8988T (cell line): ENCODE measurements around the gene NGEF.
"Not testable (repeated sequence)": the region's sequence is repeated elsewhere in the genome, so short reads cannot be mapped to it uniquely, and the experiment has no call there.

Experiments
- DNase-seq: peaks from one replicate; pipeline ENCODE4 v3.0.0; 2011

NGEF gene

GRCh38 chr2:233020454-233020853, 7.4 kb upstream of the NGEF start:
- DNase-seq = no peak

DNA sequence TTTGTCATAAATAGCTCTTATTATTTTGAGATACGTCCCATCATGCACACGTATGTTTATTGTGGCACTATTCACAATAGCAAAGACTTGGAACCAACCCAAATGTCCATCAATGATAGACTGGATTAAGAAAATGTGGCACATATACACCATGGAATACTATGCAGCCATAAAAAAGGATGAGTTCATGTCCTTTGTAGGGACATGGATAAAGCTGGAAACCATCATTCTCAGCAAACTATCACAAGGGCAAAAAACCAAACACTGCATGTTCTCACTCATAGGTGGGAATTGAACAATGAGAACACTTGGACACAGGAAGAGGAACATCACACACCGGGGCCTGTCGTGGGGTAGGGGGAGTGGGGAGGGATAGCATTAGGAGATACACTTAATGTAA, 6.6 kb upstream of the NGEF start:
- not testable (repeated sequence) for DNase-seq

- no peak for DNase-seq
Measured at GRCh38 chr2:233017947-233018346, 4.9 kb upstream of the NGEF start.

- DNase-seq = no peak
Measured at GRCh38 chr2:233015019-233015645, 2.1 kb upstream of the NGEF start.

- DNase-seq = no peak
Measured at GRCh38 chr2:233013650-233014049, 594 bp upstream of the NGEF start.

GRCh38 chr2:233012301-233012971, 620 bp downstream of the NGEF start:
- DNase-seq = no peak

DNA sequence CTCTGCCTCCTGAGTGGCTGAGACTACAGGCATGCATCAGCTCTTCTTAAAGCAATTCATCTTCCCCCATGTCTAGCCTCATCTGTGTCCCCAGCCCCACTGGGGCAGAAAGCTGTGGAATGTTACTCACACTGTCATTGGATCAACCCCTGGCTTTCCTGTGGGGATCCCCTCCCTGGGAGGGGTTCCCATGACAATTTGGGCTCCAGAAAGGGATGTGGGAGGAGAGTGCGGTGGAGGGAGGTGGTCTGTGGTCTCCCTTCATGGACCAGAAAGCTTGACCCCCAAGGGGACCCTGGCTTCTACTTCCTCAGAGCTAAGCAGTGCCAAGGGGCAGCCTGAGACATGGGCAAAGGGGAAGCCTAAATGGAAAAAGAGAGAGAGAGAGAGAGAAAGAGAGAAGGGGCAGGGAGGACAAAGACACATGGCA, 1.3 kb downstream of the NGEF start:
- no peak for DNase-seq

GRCh38 chr2:233011268-233011650, 1.8 kb downstream of the NGEF start:
- DNase-seq = no peak

DNA sequence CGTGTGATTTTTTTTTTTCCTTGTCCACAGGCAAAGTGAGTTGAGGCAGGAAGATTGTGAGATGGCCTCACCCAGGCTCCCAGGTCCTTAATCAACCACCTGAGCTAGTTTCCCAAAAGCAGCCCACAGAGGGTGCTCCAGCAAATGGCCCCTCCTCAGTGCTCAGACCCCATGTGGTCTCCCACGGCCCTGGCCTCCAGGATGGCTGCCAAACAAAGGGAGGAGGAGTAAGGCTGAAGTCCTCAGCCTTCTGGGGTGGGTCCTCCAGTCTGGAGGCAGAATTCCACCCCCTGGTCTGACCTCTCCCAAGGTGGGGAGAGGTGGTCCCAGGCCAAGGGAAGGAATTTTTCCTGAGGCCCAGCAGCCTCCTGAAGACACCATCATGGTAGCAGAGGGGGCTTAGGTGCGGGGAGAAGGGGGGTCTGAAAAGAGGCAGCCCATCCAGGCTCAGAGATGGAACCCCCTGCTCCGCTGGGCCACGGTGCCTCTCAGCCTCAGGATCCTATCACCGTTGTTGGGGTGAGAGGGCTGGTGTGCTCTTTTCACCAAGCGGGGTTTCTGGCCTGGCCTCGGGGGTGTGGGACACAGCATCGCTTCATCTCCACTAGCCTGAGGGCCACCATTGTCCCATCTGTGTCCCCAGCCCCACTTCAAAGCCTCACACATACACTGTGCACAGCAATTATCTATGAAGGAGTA, 2.3 kb downstream of the NGEF start:
- DNase-seq = no peak

- DNase-seq = no peak
Measured at GRCh38 chr2:233009661-233010060, 3.4 kb downstream of the NGEF start.

DNA sequence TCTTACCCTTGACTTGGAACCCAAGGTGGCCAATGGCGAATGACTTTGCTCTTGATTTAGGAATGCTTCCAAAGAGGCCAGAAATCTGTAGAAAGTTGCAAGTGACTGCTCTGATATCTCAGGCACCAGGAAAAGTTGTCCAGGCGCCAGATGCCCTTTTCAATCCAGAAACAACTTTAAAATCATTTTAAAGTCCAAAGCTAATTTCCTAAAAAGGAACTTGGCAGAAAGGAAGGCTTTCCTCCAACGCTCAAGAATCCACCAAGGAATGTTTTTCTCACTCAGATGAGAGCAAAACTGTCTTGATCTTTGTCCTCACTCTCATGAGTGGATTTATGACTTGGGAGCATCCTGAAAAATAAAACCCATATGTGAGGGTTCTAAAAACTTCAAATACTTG, 5.3 kb downstream of the NGEF start:
- DNase-seq = no peak

DNA sequence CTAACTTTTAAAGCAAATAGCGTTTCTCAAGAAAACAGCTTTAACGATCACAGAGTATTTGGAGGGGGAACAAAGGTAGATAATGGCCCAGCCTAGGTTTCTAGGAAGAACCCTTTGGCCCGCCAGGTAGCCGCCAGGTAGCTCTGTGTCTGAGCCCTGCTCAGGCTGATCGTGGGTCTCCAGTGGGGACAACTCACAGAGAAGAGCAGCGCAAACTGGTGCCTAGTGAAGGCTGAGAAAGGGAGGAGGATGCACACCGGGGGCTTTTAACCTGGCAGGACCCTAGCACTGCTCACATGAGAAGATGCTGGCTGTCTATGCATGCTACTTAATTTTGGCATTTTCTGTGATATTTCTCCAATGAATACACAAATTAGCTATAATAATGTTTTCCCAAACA, 5.8 kb downstream of the NGEF start:
- DNase-seq = no peak

GRCh38 chr2:233006648-233007047, 6.4 kb downstream of the NGEF start:
- no peak for DNase-seq

- no peak for DNase-seq
Measured at GRCh38 chr2:233005096-233005495, 8.0 kb downstream of the NGEF start.

DNA sequence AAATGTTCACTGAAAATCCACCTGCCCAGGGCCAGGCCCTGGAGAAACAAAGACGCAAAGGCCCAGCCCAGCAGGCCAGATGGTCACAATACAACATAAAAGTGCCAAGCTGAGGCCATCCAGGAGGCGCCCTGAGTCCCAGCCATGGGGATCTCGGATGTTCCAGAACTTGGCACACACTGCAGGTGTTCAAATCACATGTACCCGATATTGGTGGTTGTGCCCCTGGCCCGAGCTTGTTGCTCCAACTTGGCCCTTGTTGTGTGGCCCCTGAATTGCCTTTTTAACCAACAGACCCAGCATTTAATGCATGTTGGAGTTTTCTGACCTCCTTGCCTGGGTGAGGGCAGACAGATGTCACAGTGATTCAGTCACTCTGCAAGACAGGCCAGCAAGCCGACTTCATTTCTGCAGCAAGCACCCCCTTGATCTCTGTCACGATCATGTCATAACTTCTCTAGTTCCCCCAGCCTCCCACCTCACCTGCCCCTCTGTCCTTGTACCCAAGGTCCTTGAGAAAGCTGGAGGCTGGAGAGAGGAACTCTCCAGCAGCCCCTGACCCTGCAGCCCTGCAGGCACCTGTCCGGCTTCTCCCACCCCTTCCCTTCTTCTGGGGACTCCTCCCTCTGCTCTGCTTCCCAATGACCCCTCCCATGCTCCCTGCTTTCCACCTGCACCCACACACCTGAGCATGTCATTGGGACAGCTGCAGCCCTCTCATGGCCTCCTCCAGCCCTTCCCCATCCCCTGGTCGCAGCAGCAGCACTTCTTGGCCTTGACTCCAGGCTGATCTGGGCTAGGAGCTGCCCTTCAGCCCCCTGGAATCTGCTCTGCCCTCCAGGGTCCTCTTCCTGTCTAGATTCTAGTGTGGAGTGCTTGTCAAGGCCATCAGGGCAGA, 9.1 kb downstream of the NGEF start:
- no peak for DNase-seq

- DNase-seq = no peak
Measured at GRCh38 chr2:233002829-233003657, 10.0 kb downstream of the NGEF start.

DNA sequence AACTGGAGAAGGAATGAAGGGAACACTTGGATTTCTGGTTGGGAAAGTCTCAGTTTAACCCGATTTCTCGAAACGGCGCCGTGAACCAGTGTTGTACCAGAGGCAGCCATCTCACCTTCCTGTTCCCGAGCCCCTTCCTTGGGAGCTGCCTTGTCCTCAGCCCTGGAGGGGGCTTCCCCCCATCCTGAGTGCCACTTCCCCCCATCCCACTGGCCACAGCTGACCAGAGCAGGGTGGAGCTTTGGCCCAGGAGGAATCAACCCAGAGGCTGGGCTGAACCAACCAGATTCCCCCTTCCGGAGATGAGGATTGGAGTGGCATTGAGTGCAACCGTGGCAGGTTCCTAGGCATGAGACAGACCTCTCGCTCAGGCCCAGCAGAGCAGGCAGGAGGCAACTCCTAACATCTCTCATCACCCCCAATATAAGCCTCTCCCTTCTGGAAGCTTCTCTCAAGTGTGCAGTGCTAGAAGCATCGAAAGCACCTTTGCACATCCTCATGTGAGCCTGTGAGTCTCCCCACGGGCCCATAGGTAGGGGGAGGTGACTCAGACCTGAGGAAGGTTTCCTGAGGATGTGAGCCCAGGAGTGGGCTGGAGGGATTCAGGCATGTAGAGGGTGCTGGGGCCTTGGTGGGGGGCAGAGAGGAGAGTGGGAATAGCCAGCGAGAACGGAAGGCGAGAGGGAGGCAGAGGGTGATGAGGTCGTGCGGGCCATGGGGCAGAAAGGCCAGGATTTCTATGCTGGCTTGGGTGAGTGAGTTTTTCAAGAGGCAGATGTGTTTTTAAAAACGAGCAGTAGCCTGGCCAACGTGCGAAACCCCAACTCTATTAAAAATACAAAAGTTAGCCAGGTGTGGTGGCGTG, 11.9 kb downstream of the NGEF start:
- DNase-seq = no peak

DNA sequence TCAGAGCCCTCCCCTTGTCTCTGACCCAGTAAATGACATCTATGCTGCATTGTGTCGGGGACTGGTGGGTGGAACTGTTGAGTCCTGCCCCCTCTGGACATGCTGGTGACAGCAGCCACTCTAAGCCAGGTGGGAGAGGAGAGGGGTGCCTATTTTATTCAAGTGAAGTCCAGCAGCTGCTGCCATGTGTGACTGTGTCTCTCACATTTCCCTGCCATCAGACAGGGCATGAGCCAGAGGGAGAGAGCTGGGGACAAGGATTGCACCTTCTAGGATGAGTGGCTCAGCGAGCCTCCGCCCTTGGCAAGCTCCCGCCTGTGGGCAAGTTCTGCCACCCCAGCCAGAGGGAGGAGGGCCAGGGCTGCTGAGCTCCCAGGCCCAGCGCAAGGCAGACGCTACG, 13.7 kb downstream of the NGEF start:
- DNase-seq = no peak

DNA sequence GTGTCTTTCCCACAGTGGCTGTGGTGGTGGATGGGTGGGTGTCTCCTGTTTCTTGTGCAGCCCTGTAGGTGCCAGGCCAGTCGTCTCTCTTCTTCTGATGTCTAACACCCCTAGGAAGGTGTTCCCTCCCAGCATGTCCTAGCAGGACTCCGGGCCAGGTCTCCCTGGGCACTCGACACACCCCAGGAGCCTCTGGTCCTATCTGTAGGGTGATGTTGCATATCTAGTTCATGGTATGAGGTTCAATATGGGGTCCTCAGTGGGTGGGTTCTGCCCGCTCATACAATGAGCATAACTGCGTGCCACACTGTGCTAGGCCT, 14.4 kb downstream of the NGEF start:
- DNase-seq = no peak

GRCh38 chr2:232997749-232998665, 15.0 kb downstream of the NGEF start:
- no peak for DNase-seq
